Measurements from ENCODE around the gene ACAP1.

Gene ACAP1

DNA sequence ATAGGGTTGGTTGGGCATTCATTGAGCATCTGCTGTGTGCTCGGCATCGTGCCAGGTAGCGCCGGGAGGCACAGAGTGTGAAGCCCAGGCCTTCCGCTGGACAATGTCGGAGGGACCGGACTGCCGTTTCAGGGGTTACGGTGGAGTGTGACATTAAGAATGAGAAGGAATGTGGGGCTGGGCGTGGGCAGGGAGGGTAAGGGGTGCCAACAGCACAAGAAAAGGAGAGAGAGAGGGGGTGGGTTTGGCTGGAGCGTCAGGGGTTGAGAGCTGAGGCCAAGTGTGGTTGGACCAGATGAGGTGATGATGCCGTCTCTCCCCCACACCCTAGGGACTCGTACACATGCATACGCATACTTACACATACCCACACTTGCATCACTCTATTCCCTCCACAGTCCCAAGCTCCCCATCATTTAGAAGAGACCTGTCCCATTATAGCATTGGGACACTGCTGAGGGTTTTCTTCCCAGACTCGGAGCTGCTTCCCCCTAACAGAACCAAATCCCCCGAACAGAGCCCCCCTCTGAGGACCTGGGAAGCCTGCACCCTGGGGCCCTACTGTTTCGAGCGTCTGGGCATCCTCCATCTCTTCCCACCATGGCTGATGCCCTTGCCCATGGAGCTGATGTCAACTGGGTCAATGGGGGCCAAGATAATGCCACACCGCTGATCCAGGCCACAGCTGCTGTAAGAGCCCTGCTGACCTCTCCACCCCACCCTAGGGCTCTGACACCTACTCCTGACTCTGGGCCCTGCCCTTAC lies 12.3 kb downstream of the ACAP1 start:
- H3K27me3 ChIP-seq (ENCODE audit: control insufficient read depth, low read length) = no peaks in the 10 kb centered on the region
- peaks cover 17% of the 10 kb centered on the region for H3K4me1 ChIP-seq (ENCODE audit: control insufficient read depth, low read length)
- H3K27ac ChIP-seq (ENCODE audit: low read depth, low read length) = no peak overlapping the region
- peaks cover 4% of the 10 kb centered on the region; the same call in 1 of the 2 replicates for H3F3A ChIP-seq (ENCODE audit: control insufficient read depth, insufficient read depth)
- H4K20me1 ChIP-seq (ENCODE audit: control insufficient read depth, insufficient read depth, low read depth, low read length) = no peaks in the 10 kb centered on the region; the same call in 1 of the 2 replicates
- no peaks in the 10 kb centered on the region for H3K79me2 ChIP-seq (ENCODE audit: control insufficient read depth, low read length)
- TF ChIP-seq, protein P1, sequence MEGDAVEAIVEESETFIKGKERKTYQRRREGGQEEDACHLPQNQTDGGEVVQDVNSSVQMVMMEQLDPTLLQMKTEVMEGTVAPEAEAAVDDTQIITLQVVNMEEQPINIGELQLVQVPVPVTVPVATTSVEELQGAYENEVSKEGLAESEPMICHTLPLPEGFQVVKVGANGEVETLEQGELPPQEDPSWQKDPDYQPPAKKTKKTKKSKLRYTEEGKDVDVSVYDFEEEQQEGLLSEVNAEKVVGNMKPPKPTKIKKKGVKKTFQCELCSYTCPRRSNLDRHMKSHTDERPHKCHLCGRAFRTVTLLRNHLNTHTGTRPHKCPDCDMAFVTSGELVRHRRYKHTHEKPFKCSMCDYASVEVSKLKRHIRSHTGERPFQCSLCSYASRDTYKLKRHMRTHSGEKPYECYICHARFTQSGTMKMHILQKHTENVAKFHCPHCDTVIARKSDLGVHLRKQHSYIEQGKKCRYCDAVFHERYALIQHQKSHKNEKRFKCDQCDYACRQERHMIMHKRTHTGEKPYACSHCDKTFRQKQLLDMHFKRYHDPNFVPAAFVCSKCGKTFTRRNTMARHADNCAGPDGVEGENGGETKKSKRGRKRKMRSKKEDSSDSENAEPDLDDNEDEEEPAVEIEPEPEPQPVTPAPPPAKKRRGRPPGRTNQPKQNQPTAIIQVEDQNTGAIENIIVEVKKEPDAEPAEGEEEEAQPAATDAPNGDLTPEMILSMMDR (IDR thresholded peaks at IDR 0.05; ENCODE audit: low read depth, low read length, poor library complexity, severe bottlenecking) = no peak
- TF ChIP-seq EZH2phosphoT487 (IDR thresholded peaks at IDR 0.05; ENCODE audit: borderline replicate concordance, low read length) = no peak
- H3K4me3 ChIP-seq (ENCODE audit: low read length) = no peak overlapping the region
- peaks cover 40% of the 10 kb centered on the region for H3K36me3 ChIP-seq (ENCODE audit: control insufficient read depth, low read length)
- H3K4me2 ChIP-seq (ENCODE audit: low read length) = no peak overlapping the region
- no peaks in the 10 kb centered on the region for H3K9me3 ChIP-seq (ENCODE audit: control insufficient read depth, insufficient read depth, low read length)
- no peaks in the 10 kb centered on the region for H3K9me2 ChIP-seq (replicated peaks; ENCODE audit: control insufficient read depth, low read length)

DNA sequence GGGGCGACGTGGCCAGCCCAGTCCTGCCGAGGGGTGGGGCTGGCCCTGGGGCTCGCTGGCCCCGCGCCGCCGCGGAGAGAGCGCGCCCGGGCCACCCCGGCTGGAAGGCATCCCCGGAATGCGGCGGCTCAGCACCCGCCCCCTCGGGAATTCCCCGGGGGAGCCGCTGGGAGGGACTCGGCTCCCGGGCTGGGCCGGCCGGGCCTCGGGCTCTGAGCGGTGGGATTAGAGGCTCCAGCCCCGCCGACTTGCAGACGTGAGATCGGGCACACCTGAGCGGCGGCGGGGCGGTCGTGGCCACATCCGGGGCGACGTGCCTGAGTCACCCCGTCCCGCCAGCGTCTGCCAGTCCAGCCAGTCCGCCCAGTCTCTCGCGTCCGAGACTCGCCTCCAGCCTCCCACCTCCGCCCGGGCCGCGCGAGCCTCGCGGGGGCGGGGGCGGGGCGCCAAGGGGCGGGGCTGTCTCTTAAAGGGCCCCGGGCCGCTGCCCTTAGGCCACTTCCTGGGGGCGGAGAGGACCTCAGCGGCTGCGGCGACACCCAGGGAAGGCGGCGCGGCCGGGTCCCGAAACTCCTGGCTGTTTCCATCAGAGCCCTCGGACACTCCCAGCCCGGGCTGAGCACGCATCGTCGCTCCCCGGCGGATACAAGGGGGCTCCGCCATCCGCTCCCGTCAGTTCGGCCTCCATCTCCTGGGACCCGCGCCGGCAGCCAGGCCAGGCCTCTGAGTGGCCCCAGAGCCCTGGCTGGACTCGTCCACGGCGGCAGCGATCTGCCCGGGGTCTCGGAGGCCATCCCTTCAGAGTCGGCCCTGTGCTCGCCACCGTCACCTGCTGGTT lies 15.6 kb downstream of the ACAP1 start, which contains the start of gene KCTD11:
Gene KCTD11, plus strand, starts transcription at position 498 of the 838 bp plus-strand sequence.
- H3K4me2 ChIP-seq (ENCODE audit: low read length) = peak within 1 kb of the TSS; percentile 80
- no peak for TF ChIP-seq EZH2phosphoT487 (IDR thresholded peaks at IDR 0.05; ENCODE audit: borderline replicate concordance, low read length)
- TF ChIP-seq, protein P1 (IDR thresholded peaks at IDR 0.05; ENCODE audit: low read depth, low read length, poor library complexity, severe bottlenecking) = no peak
- no peaks in the 10 kb centered on the region for H3K27me3 ChIP-seq (ENCODE audit: control insufficient read depth, low read length)
- peaks cover 23% of the 10 kb centered on the region for H3K4me1 ChIP-seq (ENCODE audit: control insufficient read depth, low read length)
- peak within 1 kb of the TSS; percentile 76 for H3K4me3 ChIP-seq (ENCODE audit: low read length)
- H3K9me3 ChIP-seq (ENCODE audit: control insufficient read depth, insufficient read depth, low read length) = no peaks in the 10 kb centered on the region
- H3K9me2 ChIP-seq (replicated peaks; ENCODE audit: control insufficient read depth, low read length) = no peaks in the 10 kb centered on the region
- H4K20me1 ChIP-seq (ENCODE audit: control insufficient read depth, insufficient read depth, low read depth, low read length) = no peaks in the 10 kb centered on the region
- H3K27ac ChIP-seq (ENCODE audit: low read depth, low read length) = peak within 1 kb of the TSS; percentile 6
- H3K79me2 ChIP-seq (ENCODE audit: control insufficient read depth, low read length) = no peaks in the 10 kb centered on the region
- H3F3A ChIP-seq (ENCODE audit: control insufficient read depth, insufficient read depth) = peaks cover 3% of the 10 kb centered on the region; the same call in 1 of the 2 replicates
- H3K36me3 ChIP-seq (ENCODE audit: control insufficient read depth, low read length) = peaks cover 25% of the 10 kb centered on the region

DNA sequence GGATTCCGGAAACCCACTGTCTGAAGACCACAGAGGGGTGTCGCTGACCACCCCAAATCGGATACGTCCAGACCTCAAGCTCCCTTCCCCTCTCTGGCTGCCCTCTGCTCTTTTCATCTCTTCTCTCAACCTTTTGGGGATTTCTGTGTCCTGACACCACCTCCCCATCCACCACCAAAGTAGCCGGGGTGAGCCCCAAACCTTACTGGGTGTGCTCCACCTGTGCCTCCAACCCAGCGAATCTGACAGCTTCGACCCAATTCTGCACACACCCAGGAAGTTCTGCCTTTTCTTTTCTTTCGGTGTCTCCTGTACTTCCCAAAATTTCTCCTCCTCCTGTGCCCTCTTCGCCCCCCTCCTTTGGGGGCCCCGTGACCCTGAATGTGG lies 16.2 kb downstream of the ACAP1 start:
- Histone ChIP-seq H3K27me3 (ENCODE audit: control insufficient read depth, low read length) (no peaks in the 10 kb centered on the region), H3K4me1 (ENCODE audit: control insufficient read depth, low read length) (peaks cover 23% of the 10 kb centered on the region), H4K20me1 (ENCODE audit: control insufficient read depth, insufficient read depth, low read depth, low read length) (no peaks in the 10 kb centered on the region), H3K4me3 (ENCODE audit: low read length) (peak overlapping the region; percentile 76), H3K9me2 (replicated peaks; ENCODE audit: control insufficient read depth, low read length) (no peaks in the 10 kb centered on the region), H3K9me3 (ENCODE audit: control insufficient read depth, insufficient read depth, low read length) (no peaks in the 10 kb centered on the region), H3K36me3 (ENCODE audit: control insufficient read depth, low read length) (peaks cover 19% of the 10 kb centered on the region), H3K4me2 (ENCODE audit: low read length) (peak overlapping the region; percentile 80), H3F3A (ENCODE audit: control insufficient read depth, insufficient read depth) (peaks cover 3% of the 10 kb centered on the region; the same call in 1 of the 2 replicates), H3K27ac (ENCODE audit: low read depth, low read length) (no peak overlapping the region), H3K79me2 (ENCODE audit: control insufficient read depth, low read length) (no peaks in the 10 kb centered on the region)
- no peak for TF ChIP-seq EZH2phosphoT487 (IDR thresholded peaks at IDR 0.05; ENCODE audit: borderline replicate concordance, low read length)
- TF ChIP-seq, protein P1 (IDR thresholded peaks at IDR 0.05; ENCODE audit: low read depth, low read length, poor library complexity, severe bottlenecking) = peak; percentile 51

Measured in DOHH2 (cell line).